ENCODE measurements around the gene B4GALT1. TPM values are rescaled to one million over a fixed set of nuclear protein-coding genes. Genes with fewer than 3 reads are reported as not detected.
"Not testable (repeated sequence)": the region's sequence is repeated elsewhere in the genome, so short reads cannot be mapped to it uniquely, and the experiment has no call there.

B4GALT1 gene
- total RNA-seq, 1 experiment from 2014 or later = 34.5 TPM

DNA sequence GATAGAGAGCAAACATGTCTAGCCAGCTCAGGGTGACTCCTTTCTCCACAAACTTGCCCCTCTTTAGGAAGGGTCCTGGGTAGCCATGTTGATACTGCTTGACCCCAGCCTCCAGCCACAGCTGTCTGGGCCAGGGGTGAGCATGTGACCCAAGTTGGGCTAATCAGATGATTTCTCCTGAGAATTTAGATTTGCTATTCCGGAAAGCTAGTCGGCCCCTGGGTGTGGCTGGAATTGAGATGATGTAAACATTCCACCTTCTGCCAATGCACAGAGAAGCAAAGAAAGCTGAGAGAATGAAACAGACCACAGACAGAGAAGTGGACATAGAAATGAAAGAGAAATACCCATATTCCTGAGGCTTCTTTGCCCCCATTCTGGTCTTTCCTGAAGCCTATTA is 17.8 kb upstream of the B4GALT1 start:
- DNase-seq (ENCODE audit: low spot score) = peak; percentile 37

DNA sequence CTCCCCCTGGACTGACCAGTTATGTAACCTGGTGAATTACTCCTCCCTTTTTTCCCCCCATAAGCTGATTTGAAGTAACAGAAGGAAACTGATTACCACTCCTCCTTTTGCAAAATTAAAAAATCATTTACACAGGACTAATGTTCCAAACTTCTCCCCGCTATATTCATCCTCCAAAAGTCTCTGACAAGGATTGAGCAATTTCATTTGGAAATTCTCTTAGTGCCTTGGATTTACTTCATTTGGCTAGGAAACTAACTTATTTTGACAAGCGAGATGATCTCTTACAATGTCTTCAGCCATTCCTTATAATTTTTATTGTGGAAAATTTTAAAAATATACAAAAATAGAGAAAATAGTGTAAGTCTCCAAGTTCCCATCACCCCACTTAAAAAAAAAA is 15.4 kb upstream of the B4GALT1 start:
- no peak for DNase-seq (ENCODE audit: low spot score)

DNA sequence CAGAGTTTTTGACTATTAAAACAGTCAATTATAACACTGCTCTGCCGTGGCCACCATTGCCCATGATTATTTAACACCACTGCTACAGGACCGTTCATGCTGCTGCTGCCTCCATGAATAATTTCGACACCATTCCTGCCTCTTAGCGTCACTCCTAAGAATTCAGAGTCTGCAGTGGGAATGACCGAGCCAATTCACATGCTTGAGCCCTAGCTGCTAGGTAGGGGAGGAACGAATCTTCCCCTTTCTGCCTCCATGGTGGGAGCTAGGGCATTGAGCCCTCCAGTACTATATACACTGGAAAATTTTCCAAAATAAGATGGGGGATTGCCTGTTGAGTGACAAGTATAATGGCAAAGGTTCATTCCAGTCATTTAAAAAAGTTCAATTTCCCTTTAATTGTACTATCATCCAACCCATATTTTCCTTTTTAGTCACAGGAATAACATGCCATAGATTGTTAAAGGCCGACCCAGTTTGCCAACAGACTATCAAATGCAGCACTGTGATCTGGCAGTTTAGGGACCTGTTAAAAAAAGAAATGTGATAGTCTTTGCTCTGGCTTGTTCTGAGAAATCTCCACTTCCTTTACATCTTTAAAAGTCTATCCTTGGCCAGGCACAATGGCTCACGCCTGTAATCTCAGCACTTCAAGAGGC is 13.5 kb upstream of the B4GALT1 start:
- DNase-seq (ENCODE audit: low spot score) = no peak

DNA sequence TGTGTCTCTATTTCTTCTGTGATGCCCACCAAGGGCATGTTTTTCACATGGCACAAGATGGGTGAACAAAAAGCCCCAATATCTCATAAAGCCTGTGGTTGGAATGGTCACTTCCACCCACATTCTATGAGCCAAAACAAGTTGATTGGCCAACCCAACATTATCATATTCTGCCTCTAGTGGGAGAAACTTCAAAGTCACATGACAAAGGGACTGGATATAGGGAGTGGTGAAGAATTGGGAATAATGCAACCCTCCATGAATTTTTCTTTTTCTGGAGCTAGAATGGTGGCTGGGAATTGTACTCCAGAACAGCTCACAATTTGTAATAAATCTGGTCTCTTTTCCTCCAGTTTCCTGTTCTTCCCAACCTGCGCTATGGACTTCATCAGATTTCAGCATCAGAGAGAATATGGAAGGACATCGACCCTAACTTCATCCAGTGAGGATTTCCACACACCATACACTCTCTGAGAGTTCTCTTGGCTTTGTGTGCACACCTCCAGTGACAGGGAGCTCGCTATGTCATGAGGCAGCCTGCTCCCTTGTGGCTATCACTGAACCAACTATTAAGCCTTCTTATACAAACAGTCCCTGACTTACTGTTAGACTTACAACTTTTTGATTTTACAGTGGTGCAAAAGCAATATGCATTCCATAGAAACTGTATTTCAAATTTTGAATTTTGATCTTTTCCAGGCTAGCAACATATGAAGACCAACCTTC is 12.0 kb upstream of the B4GALT1 start:
- no peak for DNase-seq (ENCODE audit: low spot score)

DNA sequence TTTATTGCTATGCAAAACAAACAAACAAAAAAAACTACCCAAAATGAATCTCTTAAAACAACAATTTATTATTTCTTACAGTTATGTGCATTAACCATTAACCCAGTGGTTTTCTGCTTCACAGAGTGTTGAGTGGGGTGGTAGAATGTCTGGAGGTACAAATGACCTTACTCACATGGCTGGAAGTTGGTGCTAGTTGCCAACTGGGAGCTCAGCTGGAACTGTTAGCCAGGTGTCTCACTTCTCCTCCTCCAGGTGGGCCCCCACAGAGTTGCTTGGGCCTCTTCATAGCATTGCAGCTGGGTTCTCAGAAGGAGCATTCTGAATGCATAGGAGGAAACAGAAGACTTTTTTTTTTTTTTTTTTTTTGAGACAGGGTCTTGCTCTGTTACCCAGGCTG is 10.5 kb upstream of the B4GALT1 start:
- no peak for DNase-seq (ENCODE audit: low spot score)

DNA sequence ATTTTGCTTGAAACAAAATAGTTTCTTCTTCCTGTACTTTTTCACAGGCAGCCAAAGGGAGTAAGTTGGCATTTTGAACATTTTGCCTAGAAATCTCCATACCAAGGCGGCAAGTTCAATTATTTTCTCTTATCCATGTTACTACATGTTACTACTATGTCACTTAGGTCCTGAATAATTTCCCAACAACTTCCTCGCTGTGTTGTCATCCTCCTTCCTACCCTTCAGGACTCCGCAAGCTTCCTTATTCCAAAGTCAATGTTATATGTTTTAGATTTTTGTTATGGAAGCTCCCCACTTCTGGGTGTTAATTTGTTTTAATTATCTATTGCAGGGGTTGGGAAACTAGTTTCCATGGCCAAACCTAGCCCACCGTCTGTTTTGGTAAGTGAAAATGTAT is 9.9 kb upstream of the B4GALT1 start:
- DNase-seq (ENCODE audit: low spot score) = no peak

DNA sequence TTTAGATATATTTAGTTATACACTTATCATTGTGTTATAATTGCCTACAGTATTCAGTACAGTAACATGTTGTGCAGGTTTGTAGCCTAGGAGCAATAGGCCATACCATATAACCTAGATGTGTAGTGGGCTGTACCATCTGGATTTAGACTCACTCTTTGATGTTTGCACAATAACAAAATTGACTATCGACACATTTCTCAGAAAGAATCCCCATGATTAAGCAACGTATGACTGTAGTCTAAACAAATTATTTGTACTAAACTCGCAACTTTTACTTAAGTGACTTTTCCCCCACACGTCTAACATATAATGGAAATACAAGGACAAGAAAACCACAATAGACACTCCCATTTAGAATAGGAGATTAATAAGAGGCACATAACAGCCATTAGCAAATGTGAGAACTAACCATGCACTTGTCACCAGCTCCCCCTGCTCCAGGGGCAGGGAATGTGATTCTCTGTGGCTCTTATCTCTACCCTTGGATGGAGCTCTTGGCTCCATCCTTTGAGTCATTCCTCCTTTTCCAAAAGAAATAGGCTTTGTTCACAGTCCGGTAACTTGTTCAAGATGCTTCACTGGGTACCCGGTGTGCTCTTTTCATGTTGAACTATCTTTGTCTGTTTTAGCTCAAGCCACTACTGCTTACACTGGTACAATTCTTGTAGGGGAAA is 8.7 kb upstream of the B4GALT1 start:
- DNase-seq (ENCODE audit: low spot score) = no peak

DNA sequence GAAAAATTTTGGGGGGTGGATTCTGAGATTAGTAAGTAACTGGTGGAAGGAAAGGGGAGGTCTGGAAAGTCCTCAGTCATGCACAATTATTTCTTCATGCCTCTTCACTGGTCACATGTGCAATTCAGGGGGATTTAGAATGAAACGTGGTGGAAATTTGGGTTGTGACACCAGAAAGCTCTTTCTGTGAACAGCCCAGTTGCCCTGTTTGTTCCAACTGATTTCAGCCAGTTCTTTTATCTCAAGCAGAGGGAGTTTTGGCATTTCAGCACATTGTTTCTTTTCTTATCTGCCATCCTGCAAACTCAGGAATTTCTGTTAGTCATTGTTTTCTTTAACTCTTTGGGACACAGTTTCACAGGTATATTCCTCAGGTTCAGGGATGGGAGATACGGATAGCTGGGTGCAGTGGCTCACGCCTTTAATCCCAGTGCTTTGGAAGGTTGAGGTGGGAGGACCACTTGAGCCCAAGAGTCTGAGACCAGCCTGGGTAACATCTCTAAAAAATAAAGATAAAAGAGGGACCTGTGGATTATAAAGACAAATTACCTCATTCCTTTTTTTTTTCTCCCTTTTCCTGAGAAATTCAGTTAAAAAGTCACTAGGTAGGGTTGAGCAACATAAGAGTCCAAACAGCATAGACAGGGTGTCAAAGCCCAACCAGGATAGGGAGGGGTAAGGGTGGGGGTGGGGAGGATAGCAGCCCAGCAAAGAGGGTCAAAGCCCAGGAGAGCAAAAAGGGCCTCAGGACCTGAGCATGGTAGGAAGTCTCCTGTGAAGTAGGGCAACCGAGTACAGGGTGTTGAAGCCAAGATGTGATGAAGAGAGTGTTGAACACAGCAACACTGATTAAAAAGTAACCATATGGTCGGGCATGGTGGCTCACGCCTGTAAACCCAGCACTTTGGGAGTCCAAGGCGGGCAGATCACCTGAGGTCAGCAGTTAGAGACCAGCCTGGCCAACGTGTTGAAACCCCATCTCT is 5.4 kb upstream of the B4GALT1 start:
- DNase-seq (ENCODE audit: low spot score) = no peak

DNA sequence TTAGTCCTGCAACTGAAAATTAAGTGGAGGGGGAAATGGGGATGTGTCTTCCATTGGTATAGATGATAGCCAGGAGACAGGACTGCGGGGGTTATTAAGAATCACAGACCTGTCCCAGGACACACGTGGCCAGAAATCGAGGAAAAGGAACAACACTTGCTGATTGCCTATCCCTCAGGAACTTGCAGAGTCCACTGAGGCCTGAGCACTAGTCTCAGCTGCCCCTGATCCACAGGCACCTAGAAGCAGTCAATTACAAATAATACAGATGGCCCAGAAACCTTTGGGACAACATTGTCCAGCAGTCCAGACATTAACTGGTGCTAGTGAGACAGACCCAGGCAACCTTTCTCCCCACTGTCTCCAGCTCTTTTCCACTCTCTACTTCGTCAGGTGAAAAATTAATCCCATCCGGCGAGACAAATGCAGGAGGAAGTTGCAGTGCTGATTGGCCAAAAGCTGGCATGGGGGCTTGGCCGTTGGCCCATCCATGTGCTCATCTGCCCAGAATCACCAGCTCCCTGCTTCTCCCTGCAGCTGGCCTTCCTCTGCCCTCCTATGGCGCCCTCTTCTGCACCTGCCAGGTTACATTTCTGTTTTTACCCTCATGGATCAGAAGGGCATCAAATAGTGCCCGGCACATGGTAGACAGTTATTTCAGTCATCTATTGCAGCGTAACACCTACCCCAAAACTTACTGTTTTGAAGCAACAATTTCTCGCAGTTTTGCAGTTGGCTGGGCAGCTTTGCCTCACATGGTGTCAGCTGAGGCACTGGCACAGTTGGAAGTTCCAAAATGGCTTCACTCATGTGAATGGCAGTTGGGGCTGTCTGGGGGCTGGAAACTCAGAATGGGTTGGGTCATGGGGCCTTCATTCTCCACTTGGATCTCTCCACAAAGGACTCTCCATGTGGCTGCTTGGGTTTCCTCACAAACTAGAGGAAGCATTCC is 3.6 kb upstream of the B4GALT1 start:
- peak; percentile 48 for DNase-seq (ENCODE audit: low spot score)

DNA sequence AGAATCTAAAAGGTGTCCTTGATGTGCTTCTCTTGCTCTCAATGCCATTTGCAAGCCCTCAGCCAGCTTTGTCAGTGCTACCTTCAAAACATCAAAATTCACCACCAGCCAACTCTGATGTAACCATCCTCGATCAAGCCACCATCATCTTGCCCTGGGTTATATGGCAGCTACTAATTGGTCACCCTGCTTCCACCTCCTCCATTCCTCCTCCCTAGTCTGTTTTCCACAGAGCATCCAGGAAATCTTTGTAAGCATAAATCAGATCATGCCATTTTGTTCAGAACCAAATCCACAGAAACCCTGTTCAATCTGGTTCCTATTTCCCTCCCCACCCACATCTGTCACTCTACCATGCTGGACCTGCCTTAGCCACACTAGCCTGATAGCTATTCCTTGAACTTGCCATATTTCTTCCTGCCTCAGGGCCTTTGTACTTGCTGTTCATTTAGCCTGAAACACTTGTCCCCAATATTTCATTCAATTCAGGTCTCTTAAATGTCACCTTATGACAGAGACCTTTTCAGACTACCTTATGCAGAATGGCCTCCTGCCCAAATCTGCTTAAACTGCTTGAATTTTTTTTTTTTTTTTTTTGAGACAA is 1.9 kb upstream of the B4GALT1 start:
- DNase-seq (ENCODE audit: low spot score) = no peak

DNA sequence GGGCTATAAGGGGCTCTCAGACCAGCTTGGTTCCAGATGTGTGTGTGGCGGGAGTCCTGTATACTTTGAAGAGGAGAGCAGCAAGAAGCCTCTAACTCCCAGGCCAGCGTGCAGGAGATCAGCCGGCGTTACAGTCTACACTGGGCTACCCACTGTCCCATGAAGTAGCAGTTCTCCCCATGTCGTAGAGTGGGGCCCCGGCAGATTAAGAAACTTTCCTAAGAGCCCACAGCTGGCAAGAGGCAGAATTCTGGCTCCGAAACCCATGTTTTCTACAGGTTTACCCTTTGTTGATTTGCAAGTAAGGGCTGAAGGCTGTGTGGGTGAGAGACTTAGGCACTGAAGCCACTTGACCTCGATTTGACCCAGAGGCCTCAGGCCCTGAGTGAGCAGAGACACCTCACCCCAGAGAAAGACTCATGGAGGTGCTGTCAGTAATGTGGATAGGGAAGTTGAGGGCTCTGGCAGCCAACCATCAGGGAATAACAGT is 881 bp upstream of the B4GALT1 start:
- no peak for DNase-seq (ENCODE audit: low spot score)

DNA sequence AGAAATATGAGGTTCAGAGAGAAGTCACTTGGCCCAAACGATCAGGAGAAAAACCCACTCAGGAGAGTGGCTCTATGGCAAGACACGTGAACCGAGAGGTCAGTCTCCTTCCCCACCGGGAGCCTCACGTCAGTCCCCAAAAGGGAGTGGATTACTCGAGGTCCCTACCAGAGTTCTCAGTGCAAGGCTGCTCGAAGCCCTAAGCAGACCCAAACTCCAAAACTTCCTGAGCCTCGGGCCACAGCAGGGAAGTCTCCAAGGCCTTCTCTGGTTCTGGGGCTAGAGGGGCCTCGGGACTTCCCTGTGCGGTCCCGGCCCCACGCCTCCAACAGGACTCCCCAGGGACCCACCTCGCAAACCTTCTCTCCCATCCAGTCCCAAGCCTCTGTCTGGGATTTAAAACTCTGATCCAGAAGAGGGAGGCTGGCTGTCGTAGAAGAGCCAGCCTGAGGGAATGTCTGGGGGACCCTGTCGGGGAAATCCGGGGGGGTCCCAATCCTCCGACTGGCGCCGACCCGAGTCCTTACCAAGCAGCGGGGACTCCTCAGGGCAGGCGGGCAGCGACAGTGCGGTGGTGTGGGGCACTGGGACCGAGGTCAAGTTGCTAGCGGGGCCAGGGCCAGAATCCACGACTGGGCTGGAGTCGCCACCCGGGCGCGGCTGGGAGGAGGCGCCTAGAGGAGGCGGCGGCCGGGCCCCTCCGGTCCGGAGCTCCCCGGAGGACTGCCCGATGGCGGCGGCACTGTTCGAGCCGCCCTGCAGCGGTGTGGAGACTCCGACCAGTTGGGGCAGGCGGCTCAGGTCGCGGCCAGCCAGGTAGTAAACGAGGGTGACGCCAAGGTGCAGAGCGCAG is 679 bp downstream of the B4GALT1 start:
- DNase-seq (ENCODE audit: low spot score) = no peak

DNA sequence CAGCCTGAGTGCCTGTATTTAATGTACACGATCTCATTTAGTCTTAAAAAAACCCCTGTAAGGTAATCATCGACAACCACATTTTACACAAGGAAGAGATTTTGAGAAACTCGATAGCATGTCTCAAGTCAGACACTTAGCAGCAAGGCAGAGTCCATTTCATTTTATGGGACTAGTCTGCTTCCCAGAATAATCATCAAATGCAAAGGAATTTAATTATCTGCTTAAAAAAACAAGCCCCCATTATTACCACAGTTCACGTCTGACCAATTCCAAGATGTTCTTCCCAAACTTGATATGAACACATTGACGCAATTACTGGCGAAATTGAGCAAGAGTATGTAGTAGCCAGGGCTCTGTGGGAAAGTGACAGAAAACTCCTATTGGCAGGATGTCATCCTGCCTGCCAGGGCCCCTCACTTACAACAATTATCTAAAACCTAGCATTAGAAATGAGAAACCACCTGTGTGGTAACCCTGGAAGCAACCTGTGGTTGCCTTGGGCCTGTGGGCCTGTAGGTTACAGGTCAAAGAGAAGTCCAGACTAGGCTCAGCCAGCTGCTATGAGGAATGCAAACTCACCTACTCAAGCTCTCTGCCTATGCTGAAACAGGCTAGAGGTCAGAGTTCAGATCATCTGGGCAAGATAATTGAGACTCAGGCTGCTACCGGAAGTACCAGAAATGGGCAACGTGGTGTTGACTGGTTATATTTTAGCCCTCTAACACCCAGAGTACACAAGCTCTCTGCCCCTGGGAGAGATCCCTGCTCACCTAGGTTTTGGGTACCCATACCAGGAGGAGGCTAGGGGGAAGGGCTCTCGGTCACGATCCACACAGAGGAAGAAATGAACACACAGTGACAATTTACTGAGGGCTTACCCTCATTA is 1.6 kb downstream of the B4GALT1 start:
- peak; percentile 75 for DNase-seq (ENCODE audit: low spot score)

DNA sequence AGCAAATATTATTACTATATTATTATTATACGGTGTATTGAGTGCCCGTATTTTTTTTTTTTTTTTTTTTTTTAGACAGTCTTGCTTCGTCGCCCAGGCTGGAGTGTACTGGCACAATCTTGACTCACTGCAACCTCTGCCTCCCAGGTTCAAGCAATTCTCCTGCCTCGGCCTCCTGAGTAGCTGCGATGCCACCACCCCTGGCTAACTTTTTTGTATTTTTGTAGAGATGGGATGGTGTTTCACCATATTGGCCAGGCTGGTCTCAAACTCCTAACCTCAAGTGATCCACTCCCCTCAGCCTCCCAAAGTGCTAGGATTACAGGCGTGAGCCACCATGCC is 2.2 kb downstream of the B4GALT1 start:
- not testable (repeated sequence) for DNase-seq (ENCODE audit: low spot score)

DNA sequence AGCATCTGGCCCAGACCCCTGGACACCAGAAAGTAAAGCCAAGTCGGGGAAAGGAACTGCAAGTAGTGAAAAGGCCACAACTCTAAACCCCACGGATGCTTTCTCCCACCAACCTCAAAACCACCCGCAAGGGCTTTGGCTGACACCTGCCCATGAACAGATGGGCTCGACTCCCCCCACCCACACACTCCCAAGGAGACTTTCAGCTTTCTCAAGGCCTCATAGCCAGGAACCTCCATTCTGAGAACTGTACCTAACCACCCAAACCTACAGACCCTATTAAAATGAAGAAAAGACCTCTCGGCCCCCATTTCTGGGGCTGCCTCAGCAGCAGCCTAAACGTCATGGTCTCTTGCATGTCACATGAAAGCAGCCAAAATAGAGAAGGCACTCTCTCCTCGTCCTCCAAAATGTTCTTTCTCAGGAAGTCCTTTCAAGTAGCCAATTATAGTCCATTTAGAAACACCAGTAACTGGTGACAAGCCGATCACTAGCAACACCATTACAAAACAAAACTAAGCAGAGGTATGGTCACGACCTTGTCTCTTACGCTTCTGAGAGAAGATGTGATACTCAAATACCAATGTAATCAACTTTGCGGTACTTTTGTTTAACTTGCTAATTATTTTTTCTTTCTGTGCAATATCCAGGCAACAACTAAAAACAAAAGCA is 2.9 kb downstream of the B4GALT1 start:
- no peak for DNase-seq (ENCODE audit: low spot score)

DNA sequence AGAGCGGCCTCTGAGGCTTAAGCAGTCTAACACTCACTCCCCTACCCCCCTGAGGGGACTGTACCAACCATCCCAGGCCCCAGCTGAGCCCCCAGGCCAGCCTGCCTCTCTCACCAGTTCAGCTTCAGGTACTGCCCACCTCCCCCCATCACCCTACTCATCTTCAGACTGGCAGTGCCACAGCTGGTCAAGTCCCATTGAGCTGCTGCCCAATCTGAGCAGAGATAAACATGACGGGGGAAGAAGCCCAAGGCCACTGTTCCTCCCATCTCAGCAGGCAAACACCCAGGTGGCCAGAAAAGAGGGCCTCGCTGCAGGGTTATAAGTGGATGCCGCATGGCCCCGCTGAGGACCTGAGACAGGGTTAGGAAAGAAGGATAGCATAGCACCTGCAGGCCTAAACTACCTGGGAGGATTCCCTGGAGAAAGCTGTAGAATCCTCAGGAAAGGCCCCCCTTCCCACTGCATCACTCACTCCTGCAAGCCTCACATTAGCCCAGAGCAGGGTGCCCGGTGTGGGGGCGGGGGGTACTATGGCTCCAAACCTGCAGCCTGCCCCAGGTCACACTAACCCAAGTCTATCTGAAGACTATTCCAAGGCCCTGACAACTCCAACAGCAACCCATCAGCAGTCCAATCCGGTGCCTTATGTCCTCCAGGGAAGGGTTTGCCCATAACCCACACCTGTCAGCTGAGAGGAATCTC is 3.6 kb downstream of the B4GALT1 start:
- DNase-seq (ENCODE audit: low spot score) = no peak

DNA sequence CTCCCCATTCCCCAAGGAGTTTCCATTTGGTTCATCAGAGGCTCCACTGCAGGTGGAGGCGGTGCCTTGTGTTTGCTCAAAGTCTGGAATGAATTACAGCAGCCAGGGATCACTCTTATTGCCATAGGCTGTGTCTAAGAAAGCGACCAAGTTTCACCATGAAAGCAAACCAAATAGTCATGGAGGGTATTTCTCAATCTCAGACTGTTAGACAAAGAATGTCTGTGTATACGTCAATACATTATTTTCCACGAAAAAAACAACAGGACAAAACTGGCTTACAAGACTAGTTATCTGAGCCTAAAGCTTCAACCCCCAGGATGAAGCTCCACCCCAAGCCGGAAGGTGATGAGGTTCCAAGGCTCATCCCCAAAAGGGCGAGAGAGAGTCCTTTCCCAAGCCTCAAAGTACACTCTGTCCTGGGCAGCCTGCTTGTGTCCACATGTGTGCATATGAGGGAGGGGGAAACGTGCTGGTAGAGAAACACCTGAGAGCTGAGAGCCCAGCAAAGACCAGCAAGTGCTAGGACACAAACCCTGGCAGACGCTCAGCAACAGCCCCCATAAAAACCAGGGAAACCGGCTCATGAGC is 4.3 kb downstream of the B4GALT1 start:
- peak; percentile 43 for DNase-seq (ENCODE audit: low spot score)

All from H4 (cell line).